NCI-H524 treated with DMSO at 0.1 percent for 48 hours (cell line): ENCODE results near the gene JMY.

ENCODE experiments used
- DNase-seq: peaks from one replicate; lab custom pipeline; 2025; lab: John Stamatoyannopoulos, UW

JMY gene

DNA sequence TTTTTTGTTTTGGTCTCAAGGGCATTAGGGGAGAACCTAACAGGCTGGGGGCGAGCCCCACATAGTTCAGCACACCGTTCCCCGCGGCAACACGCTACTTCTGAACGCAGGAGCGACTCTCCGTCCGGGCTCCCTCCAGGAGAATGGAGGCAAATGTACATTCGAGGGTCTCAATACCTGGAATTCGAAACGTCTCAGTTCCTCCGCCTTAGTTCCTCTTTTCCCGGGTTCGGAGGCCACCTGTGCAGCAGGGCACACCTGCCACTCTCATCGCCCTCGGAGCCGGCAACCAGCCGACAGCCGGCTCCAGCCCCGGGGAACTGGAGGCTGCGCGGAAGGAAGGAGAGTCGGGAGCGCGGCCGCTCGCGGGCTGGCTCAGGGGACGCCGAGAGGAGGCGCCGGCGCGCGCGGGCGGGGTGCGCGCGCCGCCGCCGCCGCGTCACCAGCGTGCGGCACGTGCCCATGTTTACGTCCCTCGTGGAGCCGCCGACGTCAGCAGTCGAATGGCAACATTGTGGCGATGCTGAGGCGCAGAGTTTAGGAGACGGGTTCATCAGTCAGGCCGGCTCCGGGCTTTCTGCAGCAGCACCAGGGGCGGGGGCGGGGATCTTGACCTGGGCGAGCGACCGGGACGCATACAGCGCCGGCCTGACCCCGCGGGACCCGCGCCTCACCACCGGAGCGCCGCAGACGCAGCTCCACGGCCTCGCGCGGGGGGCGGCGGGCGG, at the start of gene JMY:
TSS of gene JMY (plus strand) at position 498 of the 728 bp plus-strand sequence. CDS start 520 bp downstream, outside the sequence.
- DNase-seq: no peak

- DNase-seq: no peak
These were observed 49.5 kb upstream of the JMY start for GRCh38 chr5:79186455-79186854.

- no peak for DNase-seq
These were observed 46.3 kb upstream of the JMY start for GRCh38 chr5:79189439-79190234.

DNA sequence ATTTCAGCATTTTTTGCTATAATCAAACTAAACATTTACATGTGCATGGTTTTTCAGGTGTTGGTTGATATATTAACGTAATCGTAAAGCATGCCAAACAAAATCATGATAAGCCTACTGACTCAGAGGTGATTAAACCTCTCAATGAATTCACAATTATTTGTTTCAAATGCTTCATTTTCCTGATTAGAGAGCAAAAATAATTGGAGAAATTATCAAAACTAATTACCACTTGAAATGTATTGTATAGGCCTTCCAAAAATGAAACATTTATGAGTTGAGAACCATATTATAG, 45.7 kb upstream of the JMY start:
- DNase-seq: no peak

GRCh38 chr5:79191457-79191856, 44.5 kb upstream of the JMY start:
- peak; percentile 1 for DNase-seq

DNA sequence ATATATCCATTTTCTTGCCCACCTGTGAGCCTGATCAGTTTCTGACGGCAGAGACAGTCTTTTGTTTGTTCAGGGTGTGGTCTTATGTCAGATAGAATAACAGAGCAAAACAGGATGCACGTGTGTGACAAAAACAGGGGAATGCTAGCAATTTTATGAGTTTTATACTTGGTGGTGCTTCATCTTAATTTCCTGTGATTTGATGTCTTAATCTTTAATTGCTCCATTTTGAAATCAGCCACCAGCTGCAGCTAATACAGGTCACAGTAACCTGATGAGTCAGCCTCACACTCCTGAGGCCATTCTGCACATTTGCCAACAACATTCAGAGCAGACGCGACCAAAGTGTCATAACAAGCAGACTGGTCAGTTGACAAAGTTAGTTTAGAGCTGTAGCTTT, 42.3 kb upstream of the JMY start:
- no peak for DNase-seq

DNA sequence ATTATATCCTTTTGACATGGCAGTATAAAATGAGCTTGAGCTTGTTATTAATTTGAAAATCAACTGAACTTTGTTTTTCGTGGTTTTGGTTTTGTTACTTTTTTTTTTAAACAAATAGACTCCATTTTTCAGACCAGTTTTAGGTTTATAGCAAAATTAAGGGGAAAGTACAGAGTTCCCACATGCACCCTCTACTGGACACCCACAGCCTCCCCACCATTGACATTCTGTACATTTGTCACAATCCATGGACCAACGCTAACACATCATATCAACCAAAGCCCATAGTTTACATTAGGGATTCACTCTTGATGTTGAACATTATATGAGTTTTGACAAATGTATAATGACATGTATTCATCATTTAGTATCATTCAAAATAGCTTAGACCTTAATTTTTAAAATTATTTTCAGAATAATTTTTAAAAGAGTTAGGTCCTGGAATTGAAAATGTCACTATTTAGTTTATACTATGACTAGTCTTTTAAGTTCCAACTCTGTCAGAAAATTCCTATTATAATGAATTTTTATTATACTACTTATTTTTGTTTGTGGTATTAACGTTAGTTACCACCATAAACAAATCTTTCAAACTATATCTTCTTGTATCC, 35.3 kb upstream of the JMY start:
- DNase-seq: no peak

GRCh38 chr5:79201206-79201605, 34.7 kb upstream of the JMY start:
- peak; percentile 90 for DNase-seq

DNA sequence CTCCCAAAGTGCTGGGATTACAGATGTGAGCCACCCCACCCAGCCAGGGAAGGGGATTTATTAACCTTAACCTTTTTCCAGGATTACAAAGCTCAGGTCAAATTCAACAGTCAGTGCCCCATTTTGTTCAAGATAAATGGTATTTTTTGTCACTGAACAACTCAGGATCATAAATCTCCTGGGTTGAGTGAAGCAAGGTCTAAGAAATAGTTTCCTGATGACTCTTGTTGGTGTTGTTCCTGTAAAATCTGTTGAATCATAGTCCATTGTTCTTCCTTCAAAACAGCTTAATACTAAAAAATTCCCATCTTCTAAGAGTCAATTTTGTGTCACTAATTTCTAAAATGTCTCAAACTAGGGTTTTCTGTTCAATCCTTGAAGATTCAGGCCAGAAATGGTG, 33.9 kb upstream of the JMY start:
- DNase-seq: no peak

DNA sequence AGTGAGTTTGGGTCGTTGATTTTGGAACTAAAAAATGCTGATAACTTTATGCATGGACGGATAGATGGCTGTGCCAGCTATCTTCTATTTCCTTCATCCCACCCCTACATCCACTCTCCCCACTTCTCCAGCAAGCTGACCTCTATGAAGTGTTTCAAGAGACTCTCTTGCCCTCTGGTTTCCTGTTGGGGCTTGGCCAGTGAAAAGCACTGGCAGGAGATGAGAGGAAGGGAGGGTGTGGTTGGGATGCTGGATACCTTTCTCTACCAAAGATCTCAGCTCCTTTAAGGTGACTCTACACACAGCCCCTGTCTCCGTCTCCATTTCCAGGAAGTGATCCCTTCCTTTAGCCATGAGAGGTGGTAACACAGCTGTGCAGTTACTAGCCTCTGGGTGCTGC, 30.0 kb upstream of the JMY start:
- DNase-seq: no peak

- DNase-seq: no peak
These were observed 29.4 kb upstream of the JMY start for GRCh38 chr5:79206541-79206940.

DNA sequence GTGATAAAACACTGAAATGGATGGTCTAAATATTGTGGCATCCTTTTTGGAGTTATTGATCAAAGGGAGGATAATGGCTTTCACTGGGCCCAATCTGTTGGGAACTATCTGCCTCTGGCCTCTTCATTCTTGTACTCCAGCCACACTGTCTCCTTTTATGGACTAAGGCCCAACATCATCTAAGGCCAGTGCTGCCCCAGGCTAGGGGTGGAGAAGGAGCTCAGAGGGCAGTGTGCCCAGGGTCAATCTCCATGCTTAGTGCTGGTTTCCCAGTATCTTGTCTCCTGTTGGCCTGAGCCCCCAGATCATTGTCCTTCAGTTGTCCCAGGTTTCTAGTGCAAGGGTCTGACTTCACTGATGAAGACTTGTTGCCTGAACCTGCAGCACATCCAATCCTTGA, 26.4 kb upstream of the JMY start:
- DNase-seq: no peak

DNA sequence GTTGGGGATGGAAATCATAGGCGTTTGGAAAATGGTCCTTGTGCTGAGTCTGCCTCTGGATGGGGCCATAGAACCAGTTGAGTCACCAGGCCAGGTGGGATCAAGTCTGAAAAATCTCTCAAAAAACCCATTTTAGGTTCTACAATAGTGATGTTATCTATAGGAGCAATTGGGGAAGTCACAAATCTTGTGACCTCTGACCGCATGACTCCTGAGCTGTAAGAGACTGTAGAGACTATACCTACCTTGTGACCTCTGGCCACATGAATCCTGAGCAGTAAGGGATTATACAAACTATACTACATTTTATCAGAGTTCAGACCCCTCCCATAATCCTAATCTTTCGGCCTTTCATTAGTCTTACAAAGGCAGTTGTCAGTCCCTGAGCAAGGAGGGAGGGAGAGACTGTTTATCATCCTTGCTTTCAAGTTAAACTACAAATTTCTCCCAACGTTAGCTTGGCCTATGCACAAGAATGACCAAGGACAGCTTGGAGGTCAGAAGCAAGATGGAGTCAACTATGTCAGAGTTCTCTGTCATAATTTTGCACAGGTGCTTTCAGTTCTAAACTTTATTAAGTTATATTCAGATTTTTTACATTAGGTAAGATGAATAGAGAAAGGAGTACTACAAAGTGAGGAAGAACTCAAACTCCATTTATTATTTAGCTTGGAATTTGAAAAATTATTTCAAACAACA, 11.5 kb upstream of the JMY start:
- no peak for DNase-seq

DNA sequence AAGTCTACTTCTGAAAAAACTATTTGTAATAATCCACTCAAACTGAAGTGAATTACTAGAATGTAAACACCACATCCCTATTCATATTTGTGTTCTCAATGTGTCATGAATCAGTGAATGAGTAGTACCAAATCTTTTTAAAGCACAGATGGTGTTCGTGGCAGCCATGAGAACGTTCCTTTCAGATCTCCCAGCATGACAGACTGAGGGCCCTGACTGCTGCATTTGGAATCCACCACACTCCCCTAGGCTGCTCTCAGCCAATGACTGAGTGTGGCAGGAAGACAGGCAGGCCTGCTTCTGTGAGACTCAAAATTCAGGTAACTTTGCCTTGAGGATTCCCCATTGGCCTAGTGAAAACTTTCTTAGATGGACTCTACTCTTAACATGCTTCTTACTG, 10.9 kb upstream of the JMY start:
- DNase-seq: no peak

DNA sequence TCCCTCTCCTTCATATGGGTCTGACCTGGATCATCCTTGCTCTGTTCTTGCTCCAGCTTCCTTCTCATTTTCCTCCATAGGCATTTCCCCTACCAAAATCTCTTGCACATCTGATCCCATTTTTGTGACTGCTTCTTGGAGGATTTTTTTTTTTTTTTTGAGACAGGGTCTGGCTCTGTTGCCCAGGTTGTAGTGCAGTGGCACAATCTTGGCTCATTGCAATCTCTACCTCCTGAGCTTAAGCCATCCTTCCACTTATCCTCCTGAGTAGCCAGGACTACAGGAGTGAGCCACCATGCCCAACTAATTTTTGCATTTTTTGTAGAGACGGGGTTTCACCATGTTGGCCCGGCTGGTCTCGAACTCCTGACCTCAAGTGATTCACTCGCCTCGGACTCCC, 10.5 kb upstream of the JMY start:
- DNase-seq: no peak

- no peak for DNase-seq
These were observed 8.4 kb upstream of the JMY start for GRCh38 chr5:79227484-79228025.

- peak; percentile 92 for DNase-seq
These were observed 6.4 kb upstream of the JMY start for GRCh38 chr5:79229357-79230174.

DNA sequence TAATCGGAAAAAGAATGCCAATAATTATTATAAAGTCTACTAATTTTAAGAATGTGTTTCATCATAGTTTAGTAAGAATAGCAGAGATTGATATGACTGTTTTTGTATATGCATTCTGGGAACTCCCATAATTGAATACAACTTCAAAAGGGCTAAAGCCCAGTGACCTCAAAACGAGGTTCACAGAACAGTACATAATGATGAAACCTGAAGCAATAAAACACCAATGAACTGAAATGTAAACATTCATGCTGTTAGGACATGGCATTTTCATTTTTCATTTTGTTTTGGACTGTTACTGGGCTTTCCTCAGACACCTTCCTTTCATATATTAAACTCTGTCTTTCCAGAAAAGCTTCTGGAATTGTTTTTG, 684 bp upstream of the JMY start:
- no peak for DNase-seq

- no peak for DNase-seq
These were observed 535 bp downstream of the JMY start for GRCh38 chr5:79236362-79236969.

GRCh38 chr5:79236970-79237739, 1.2 kb downstream of the JMY start:
- DNase-seq: no peak
